Measurements from ENCODE around the gene SLC46A2. TPM values are rescaled to one million over a fixed set of nuclear protein-coding genes. Genes with fewer than 3 reads are reported as not detected.

SLC46A2 gene
- total and polyA plus RNA-seq, 9 of the 15 experiments (the other 6 are each of a cell fraction or from before 2014, with no cell fraction given), result not detected

DNA sequence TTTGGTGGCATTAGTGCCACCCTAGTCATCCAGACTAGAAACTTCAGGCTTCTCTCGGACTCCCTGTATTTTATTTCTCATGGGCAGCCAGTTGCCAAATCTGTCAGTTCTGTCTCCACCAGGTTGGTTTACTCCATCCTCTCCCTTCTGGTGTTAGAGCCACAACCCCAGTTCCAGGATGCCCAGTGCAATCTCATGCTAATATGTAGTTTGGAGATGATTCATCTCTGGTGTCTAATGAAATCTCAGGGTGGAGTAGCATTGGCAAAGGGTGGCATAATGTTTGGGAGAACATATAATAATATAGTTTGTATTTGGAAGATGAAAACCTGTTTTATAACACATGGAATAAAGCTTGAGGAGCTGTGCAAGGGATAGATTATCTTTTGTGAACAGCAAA lies 30.2 kb downstream of the SLC46A2 start:
- Histone ChIP-seq H3K27me3 (ENCODE audit: control insufficient read depth in 2 of 2, insufficient read depth in 2 of 2, low read length in 2 of 2) (no peaks in the 10 kb centered on the region; a peak in 1 of 5 replicates), H3K9ac (ENCODE audit: insufficient read depth in 1 of 2, low read depth in 2 of 2, low read length in 2 of 2) (no peak overlapping the region), H3K36me3 (ENCODE audit: control insufficient read depth, insufficient read depth, low read length) (no peaks in the 10 kb centered on the region), H3K9me1 (ENCODE audit: control insufficient read depth, insufficient read depth, low read length) (no peaks in the 10 kb centered on the region), H3K27ac (ENCODE audit: extremely low read depth, low read depth, low read length) (no peak overlapping the region), H3K4me1 (replicated peaks in 1 of 2; ENCODE audit: control insufficient read depth in 2 of 2, insufficient read depth in 2 of 2, low read length in 2 of 2) (peaks cover 8 to 11% of the 10 kb centered on the region in 2 experiments; a peak in 4 of 5 replicates), H4K20me1 (replicated peaks; ENCODE audit: control insufficient read depth, insufficient read depth, low read length) (no peaks in the 10 kb centered on the region), H3K9me3 (replicated peaks; ENCODE audit: control insufficient read depth, insufficient read depth, low read depth, low read length) (no peaks in the 10 kb centered on the region), H2AFZ (ENCODE audit: low read depth, low read length) (no peak overlapping the region), H3K4me2 (ENCODE audit: insufficient read depth, low read length) (no peak overlapping the region), H3K4me3 (no peak overlapping the region), H3K79me2 (ENCODE audit: control insufficient read depth, insufficient read depth, low read length) (no peaks in the 10 kb centered on the region)
- BruUV-seq (replicated peaks), result no TSS peak
- CTCF ChIA-PET (ENCODE audit: low intra/inter-chr PET ratio), result interaction anchor here (0.6 kb wide), 1 partner anchor 488 kb away, joined by 5 read pairs; no protein-coding TSS in a partner anchor
- in situ Hi-C loops (cut with MboI) (no loop called here), intact Hi-C loops (cut with micrococcal nuclease) (no loop called here)
- WGBS (ENCODE audit: insufficient coverage, low coverage, missing lambda C conversion rate), result 6% methylated on average over 1 of the region's 1 CpG
- POLR2A ChIA-PET, result no interaction called here
- no peak for ATAC-seq
- no peak for FAIRE-seq
- no peak for DNase-seq (ENCODE audit: extremely low read depth in 1 of 4, low spot score in 3 of 4)
- no peak for TF ChIP-seq ZNF639 (CRISPR knock-in tag; conservative IDR thresholded peaks at IDR 0.05 in 1 of 2, IDR thresholded peaks at IDR 0.05 in 1 of 2)
- TF ChIP-seq MEF2A (IDR thresholded peaks at IDR 0.05; ENCODE audit: control insufficient read depth, low read depth, low read length), result no peak
- no peak for TF ChIP-seq TAF15 (IDR thresholded peaks at IDR 0.05; ENCODE audit: low read depth, low read length)
- no peak for TF ChIP-seq DMBX1 (CRISPR knock-in tag; IDR thresholded peaks at IDR 0.05; ENCODE audit: borderline replicate concordance)
- TF ChIP-seq ZNF165 (CRISPR knock-in tag; IDR thresholded peaks at IDR 0.05; ENCODE audit: borderline replicate concordance), result no peak
- TF ChIP-seq RAD21 (CRISPR knock-in tag; conservative IDR thresholded peaks at IDR 0.05 in 1 of 2, IDR thresholded peaks at IDR 0.05 in 1 of 2), result no peak
- TF ChIP-seq HDAC3 (IDR thresholded peaks at IDR 0.05; ENCODE audit: borderline replicate concordance, partially characterized antibody), result no peak
- TF ChIP-seq PHF21A (IDR thresholded peaks at IDR 0.05; ENCODE audit: borderline replicate concordance, low read depth), result no peak
- no peak for TF ChIP-seq NEUROD1 (IDR thresholded peaks at IDR 0.05; ENCODE audit: borderline replicate concordance, low read depth, low read length, partially characterized antibody)
- no peak for TF ChIP-seq ZNF707 (CRISPR knock-in tag; conservative IDR thresholded peaks at IDR 0.05)
- no peak for TF ChIP-seq ELK3 (CRISPR knock-in tag; IDR thresholded peaks at IDR 0.05)
- no peak for TF ChIP-seq ZNF24 (IDR thresholded peaks at IDR 0.05)
- no peak for TF ChIP-seq ZNF780A (CRISPR knock-in tag; IDR thresholded peaks at IDR 0.05)
- no peak for TF ChIP-seq ZNF3 (CRISPR knock-in tag; IDR thresholded peaks at IDR 0.05)
- TF ChIP-seq, protein P1, sequence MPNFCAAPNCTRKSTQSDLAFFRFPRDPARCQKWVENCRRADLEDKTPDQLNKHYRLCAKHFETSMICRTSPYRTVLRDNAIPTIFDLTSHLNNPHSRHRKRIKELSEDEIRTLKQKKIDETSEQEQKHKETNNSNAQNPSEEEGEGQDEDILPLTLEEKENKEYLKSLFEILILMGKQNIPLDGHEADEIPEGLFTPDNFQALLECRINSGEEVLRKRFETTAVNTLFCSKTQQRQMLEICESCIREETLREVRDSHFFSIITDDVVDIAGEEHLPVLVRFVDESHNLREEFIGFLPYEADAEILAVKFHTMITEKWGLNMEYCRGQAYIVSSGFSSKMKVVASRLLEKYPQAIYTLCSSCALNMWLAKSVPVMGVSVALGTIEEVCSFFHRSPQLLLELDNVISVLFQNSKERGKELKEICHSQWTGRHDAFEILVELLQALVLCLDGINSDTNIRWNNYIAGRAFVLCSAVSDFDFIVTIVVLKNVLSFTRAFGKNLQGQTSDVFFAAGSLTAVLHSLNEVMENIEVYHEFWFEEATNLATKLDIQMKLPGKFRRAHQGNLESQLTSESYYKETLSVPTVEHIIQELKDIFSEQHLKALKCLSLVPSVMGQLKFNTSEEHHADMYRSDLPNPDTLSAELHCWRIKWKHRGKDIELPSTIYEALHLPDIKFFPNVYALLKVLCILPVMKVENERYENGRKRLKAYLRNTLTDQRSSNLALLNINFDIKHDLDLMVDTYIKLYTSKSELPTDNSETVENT (CRISPR knock-in tag; IDR thresholded peaks at IDR 0.05), result no peak
- no peak for TF ChIP-seq ZNF57 (CRISPR knock-in tag; IDR thresholded peaks at IDR 0.05)
- TF ChIP-seq ZNF134 (CRISPR knock-in tag; conservative IDR thresholded peaks at IDR 0.05), result no peak
- no peak for TF ChIP-seq ZC3H4 (CRISPR knock-in tag; IDR thresholded peaks at IDR 0.05; ENCODE audit: borderline replicate concordance)
